GM12801 (cell line): Measurements from ENCODE around the gene TTC12.

Experiments
- CTCF ChIP-seq: IDR thresholded peaks from one replicate; pipeline ENCODE4 v1.5.1; 2011; ENCODE audit warnings: control low read depth; ENCODE audit not compliant: insufficient read length; ENCODE audit errors: extremely low read depth

Gene TTC12

GRCh38 chr11:113376156-113376555, 61.8 kb downstream of the TTC12 start:
- TF ChIP-seq CTCF: no peak

GRCh38 chr11:113377681-113378412, 63.5 kb downstream of the TTC12 start:
- no peak for TF ChIP-seq CTCF

- no peak for TF ChIP-seq CTCF
Observed at GRCh38 chr11:113378692-113379091, 64.3 kb downstream of the TTC12 start.

- TF ChIP-seq CTCF: no peak
Observed at GRCh38 chr11:113382121-113382520, 67.7 kb downstream of the TTC12 start.

- no peak for TF ChIP-seq CTCF
Observed at GRCh38 chr11:113384551-113384950, 70.2 kb downstream of the TTC12 start.

- TF ChIP-seq CTCF: no peak
Observed at GRCh38 chr11:113385749-113386148, 71.4 kb downstream of the TTC12 start.

GRCh38 chr11:113386866-113387265, 72.5 kb downstream of the TTC12 start:
- no peak for TF ChIP-seq CTCF
